Osteocyte (in vitro differentiated cells): ENCODE data around the gene SYCN. TPM values are rescaled to one million over a fixed set of nuclear protein-coding genes. Genes with fewer than 3 reads are reported as not detected.

ENCODE experiments used
- DNase-seq: peaks from one replicate; pipeline ENCODE4 v3.0.0; 2021; ENCODE audit warnings: mixed read lengths; ENCODE audit not compliant: unreplicated experiment; ENCODE audit errors: extremely low spot score
- H3K27ac Mint-ChIP-seq: one replicate; pipeline ENCODE4 v1.8.0; 2021; ENCODE audit warnings: mild to moderate bottlenecking, mixed read lengths; ENCODE audit not compliant: unreplicated experiment
- H3K27me3 Mint-ChIP-seq: one replicate; pipeline ENCODE4 v1.8.0; 2021; ENCODE audit warnings: mixed read lengths; ENCODE audit not compliant: unreplicated experiment
- H3K36me3 Mint-ChIP-seq: one replicate; pipeline ENCODE4 v1.8.0; 2021; ENCODE audit warnings: mixed read lengths; ENCODE audit not compliant: unreplicated experiment
- H3K4me1 Mint-ChIP-seq: one replicate; pipeline ENCODE4 v1.8.0; 2021; ENCODE audit warnings: mixed read lengths; ENCODE audit not compliant: unreplicated experiment
- H3K4me3 Mint-ChIP-seq: one replicate; pipeline ENCODE4 v1.8.0; 2021; ENCODE audit warnings: mild to moderate bottlenecking, moderate library complexity, mixed read lengths; ENCODE audit not compliant: unreplicated experiment
- H3K9me3 Mint-ChIP-seq: one replicate; pipeline ENCODE4 v1.8.0; 2021; ENCODE audit warnings: mixed read lengths; ENCODE audit not compliant: unreplicated experiment
- total RNA-seq: library from RNA; stranded (reverse); gene quantifications from 2 replicates; pipeline ENCODE4 v1.2.1, GENCODE V29; 2021
- TF ChIP-seq, protein P1 (sequence below): fragments of 200-600 bp; sonication (generic); IDR thresholded peaks from 2 replicates; pipeline ENCODE4 v1.5.0; 2021; ENCODE audit warnings: antibody characterized with exemption, mild to moderate bottlenecking, moderate library complexity

The SYCN gene
- total RNA-seq, 1 donor from 2014 or later, result not detected

DNA sequence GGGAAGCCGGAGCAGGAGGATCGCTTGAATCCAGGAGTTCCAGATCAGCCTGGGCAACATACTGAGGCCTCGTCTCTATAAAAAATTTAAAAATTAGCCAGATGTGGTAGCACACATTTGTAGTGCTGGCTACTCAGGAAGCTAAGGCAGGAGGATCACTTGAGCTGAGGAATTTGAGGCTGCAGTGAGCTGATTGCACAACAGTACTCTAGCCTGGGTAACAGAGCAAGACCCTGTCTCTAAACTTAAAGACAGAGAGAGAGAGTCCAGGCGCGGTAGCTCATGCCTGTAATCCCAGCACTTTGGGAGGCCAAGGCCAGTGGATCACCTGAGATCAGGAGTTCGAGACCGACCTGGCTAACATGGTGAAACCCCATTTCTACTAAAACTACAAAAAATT lies 36.4 kb upstream of the SYCN start:
- H3K4me1 Mint-ChIP-seq, result peaks cover 3% of the 10 kb centered on the region
- peaks cover 19% of the 10 kb centered on the region for H3K27me3 Mint-ChIP-seq

DNA sequence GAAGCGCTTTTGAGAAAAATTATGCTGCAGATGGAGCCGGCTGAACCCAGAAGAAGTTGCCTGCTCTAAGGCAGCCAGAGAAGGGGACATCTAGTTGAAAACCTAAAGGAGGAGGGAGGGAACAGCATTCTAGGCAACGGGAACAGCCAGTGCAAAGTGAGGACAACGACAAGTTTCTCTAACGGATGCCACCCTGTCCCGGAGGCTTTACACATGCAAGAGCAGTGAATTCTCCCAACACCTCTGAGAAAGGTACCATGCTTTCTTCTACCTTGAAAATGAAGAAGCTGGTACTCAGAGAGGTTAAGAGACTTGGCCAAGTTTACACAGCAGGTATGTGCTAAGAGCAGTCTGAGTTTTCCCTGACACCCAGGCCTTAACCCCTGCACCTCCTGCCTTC lies 34.9 kb upstream of the SYCN start:
- Mint-ChIP-seq H3K27me3 (peaks cover 22% of the 10 kb centered on the region), H3K4me1 (peaks cover 3% of the 10 kb centered on the region), H3K36me3 (no peaks in the 10 kb centered on the region), H3K9me3 (no peaks in the 10 kb centered on the region), H3K27ac (no peak overlapping the region), H3K4me3 (no peak overlapping the region)
- TF ChIP-seq, protein P1, sequence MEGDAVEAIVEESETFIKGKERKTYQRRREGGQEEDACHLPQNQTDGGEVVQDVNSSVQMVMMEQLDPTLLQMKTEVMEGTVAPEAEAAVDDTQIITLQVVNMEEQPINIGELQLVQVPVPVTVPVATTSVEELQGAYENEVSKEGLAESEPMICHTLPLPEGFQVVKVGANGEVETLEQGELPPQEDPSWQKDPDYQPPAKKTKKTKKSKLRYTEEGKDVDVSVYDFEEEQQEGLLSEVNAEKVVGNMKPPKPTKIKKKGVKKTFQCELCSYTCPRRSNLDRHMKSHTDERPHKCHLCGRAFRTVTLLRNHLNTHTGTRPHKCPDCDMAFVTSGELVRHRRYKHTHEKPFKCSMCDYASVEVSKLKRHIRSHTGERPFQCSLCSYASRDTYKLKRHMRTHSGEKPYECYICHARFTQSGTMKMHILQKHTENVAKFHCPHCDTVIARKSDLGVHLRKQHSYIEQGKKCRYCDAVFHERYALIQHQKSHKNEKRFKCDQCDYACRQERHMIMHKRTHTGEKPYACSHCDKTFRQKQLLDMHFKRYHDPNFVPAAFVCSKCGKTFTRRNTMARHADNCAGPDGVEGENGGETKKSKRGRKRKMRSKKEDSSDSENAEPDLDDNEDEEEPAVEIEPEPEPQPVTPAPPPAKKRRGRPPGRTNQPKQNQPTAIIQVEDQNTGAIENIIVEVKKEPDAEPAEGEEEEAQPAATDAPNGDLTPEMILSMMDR, result no peak
- no peak for DNase-seq

More for the DNA sequence above, 36.4 kb upstream of the SYCN start:
- H3K36me3 Mint-ChIP-seq, result no peaks in the 10 kb centered on the region
- DNase-seq, result no peak
- no peak overlapping the region for H3K4me3 Mint-ChIP-seq
- no peaks in the 10 kb centered on the region for H3K9me3 Mint-ChIP-seq
- TF ChIP-seq, protein P1, result no peak
- no peak overlapping the region for H3K27ac Mint-ChIP-seq

DNA sequence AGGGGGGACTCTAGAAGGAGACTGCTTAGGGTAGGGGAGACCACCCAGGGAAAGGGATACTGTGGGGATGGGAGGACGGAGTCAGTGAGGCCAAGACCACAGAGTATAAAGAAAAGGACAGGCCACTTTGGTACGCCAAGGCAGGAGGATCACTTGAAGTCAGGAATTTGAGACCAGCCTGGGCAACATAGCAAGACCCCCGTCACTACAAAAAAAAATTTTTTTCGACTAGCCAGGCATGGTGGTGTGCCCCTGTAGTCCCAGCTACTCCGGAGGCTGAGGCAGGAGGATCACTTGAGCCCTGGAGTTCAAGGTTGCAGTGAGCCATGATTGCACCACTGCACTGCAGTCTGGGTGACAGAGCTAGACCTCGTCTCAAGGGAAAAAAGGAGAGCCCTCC lies 34.1 kb upstream of the SYCN start:
- Mint-ChIP-seq H3K27me3 (peaks cover 18% of the 10 kb centered on the region), H3K4me1 (peaks cover 3% of the 10 kb centered on the region), H3K9me3 (no peaks in the 10 kb centered on the region), H3K4me3 (no peak overlapping the region), H3K36me3 (no peaks in the 10 kb centered on the region), H3K27ac (no peak overlapping the region)
- no peak for DNase-seq
- TF ChIP-seq, protein P1, result no peak

DNA sequence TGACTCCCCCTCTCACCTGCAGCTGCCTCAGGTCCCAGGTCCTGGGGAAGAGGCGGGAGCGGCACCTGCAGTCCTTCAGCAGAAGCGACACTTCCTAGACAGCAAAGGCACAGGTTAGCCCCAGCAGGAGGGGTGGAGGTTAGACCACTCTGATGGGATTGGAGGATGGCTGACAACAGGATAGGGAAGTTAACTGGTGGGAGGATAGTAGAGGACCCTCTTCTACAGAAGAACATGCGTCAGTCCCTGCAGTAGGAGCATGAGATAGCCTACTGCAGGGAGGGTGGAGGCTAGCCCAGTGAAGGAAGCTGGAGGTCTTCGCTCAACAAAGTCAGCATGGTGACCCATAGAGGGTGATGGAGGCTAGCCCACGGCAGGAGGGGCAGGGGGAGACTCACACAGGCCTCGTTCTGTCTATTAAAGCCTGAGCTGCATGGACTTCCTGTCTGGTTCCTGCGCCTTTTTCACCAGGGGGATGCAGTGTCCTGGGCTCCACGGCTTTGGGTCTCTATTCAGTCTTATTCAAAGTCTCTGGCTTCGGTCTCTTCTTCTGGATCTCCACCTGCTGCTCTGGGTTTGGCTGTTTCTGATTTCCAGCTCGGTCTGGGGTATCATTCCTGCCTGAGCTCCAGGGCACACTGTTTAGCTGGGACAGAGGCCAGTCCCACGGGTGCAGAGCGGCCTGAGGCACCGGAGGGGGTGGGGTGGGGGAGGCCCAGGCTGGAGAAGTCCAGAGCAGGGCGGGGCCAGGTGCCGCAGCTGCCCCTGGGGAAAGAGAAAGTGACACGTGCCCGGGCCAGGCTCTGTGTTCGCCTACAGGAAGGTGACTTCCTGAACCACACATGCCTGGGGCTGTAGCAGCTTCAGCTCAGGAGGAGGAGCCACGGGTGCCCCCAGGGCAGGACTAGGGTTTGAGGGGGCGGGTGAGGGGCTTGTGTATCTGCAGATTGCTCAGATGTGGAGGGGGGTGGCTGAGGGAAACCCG lies 33.4 kb upstream of the SYCN start:
- H3K36me3 Mint-ChIP-seq, result no peaks in the 10 kb centered on the region
- H3K9me3 Mint-ChIP-seq, result no peaks in the 10 kb centered on the region
- DNase-seq, result no peak
- TF ChIP-seq, protein P1, result no peak
- H3K27ac Mint-ChIP-seq, result no peak overlapping the region
- H3K4me3 Mint-ChIP-seq, result no peak overlapping the region
- H3K4me1 Mint-ChIP-seq, result peaks cover 3% of the 10 kb centered on the region
- peaks cover 17% of the 10 kb centered on the region for H3K27me3 Mint-ChIP-seq

DNA sequence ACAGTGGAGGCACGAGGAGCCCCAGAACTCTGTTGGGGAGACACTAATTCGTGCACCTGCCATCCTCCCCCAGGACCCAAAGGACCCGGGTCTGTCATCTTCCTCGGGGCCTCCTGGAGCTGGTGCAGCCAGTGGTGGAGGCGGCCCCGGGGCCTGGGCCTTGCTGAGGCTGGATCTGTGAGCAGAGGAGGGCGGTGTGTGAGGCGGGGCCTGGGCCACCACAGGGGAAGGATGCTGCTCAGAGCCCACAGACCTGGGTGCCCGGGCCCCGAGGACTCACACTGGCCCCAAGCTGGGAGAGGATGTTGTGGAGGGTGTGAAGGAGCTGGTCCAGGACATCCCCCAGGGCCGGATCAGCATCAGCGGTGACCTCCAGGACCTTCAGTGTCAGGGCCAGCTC lies 32.5 kb upstream of the SYCN start:
- Mint-ChIP-seq H3K9me3 (no peaks in the 10 kb centered on the region), H3K4me3 (no peak overlapping the region), H3K36me3 (no peaks in the 10 kb centered on the region), H3K27me3 (peaks cover 17% of the 10 kb centered on the region), H3K27ac (no peak overlapping the region), H3K4me1 (peaks cover 3% of the 10 kb centered on the region)
- DNase-seq, result no peak
- TF ChIP-seq, protein P1, result no peak
